Body of pancreas (tissue), 4 donors: Measurements from ENCODE around the gene REST. TPM values are rescaled to one million over a fixed set of nuclear protein-coding genes. Genes with fewer than 3 reads are reported as not detected.

Experiments
- ATAC-seq: fragments of 150-250 bp; one replicate; pipeline ENCODE4 v1.9.1; 2016
- DNase-seq, 4 donors: peaks; one replicate each; pipeline ENCODE4 v3.0.0-alpha.2; 2019
- H3K27ac ChIP-seq, 4 donors: fragments of 200-600 bp; sonication (generic); 1 replicate in 3 of 4; 2 replicates in 1 of 4; pipeline versions ENCODE4 v1.5.1 to v1.6.1; 2016 to 2019; ENCODE audit warnings: mild to moderate bottlenecking in 1 of 4, mixed read lengths in 1 of 4, moderate library complexity in 1 of 4
- H3K27me3 ChIP-seq, 2 donors: fragments of 200-600 bp; sonication (generic); one replicate each; pipeline ENCODE4 v1.6.0; 2016; ENCODE audit warnings: mild to moderate bottlenecking in 1 of 2
- H3K36me3 ChIP-seq, 2 donors: fragments of 200-600 bp; sonication (generic); replicated peaks in 1 of 2; 2 replicates each; pipeline ENCODE4 v1.5.1; 2016; ENCODE audit warnings: low read depth in 2 of 2; ENCODE audit not compliant: insufficient read depth in 1 of 2
- H3K4me1 ChIP-seq: fragments of 200-600 bp; sonication (generic); one replicate; pipeline ENCODE4 v1.6.0; 2016
- H3K4me3 ChIP-seq, 2 donors: fragments of 200-600 bp; sonication (generic); 1 replicate in 1 of 2; 2 replicates in 1 of 2; pipeline ENCODE4 v1.5.1; 2016 to 2019
- H3K9me3 ChIP-seq, 3 donors: fragments of 200-600 bp; sonication (generic); 1 replicate in 2 of 3; 2 replicates in 1 of 3; pipeline ENCODE4 v1.5.1; 2016
- CTCF ChIP-seq, 7 experiments: fragments of 450-650 bp in 4 of 7; fragments of 200-600 bp in 3 of 7; sonication (generic) in 3 of 7; IDR thresholded peaks; one replicate each; pipeline ENCODE4 v1.5.1; 2016 to 2019; ENCODE audit warnings: antibody characterized with exemption in 7 of 7
- POLR2A ChIP-seq, 3 donors: fragments of 450-650 bp; IDR thresholded peaks; one replicate each; pipeline ENCODE4 v1.6.1; 2016; ENCODE audit warnings: antibody characterized with exemption in 3 of 3, mild to moderate bottlenecking in 2 of 3
- WGBS, 2 donors: methylation state at CpG; one replicate each; pipeline ENCODE4 v1.1.5; 2017; 5-methylcytosine and 5-hydroxymethylcytosine counted together
- intact Hi-C: fragments of 100-400 bp; cut with DNase I; formaldehyde crosslinking; loops from one replicate; pipeline ENCODE4 v1.15.1; 2023
- total RNA-seq, 2 donors: library from RNA; depleted of rRNA; stranded (reverse); fragments of >200 nt; gene quantifications; one replicate each; pipeline ENCODE4 v1.1.0, GENCODE V29; 2016

Gene REST
- total RNA-seq, 2 donors from 2014 or later = 17.1 to 19.8 TPM

DNA sequence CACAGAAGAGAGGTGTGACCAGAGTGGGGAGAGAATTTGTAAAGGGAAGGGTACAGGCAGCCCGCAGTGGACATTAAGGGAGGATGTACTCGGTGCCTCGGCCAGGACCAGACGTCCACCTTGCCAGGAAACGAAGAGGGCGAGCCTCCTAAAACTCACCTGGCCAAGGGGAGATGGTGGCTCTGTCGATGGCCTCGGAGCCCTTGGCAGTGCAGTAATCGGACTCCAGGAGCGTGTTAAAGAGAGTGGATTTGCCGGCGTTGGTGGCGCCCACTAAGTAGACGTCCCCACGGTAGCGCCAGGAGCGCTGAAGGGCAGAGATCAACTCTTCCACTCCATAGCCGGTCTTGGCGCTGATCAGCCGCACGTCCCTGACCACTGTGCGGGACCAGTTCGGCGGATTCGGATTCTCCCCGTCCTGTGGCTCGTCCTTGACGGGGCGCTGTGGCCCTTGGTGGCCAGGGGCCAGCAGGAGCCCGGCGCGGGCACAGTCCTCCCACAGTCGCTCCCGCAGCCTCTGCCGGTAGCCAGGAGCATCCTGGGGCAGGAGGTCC is 68.7 kb downstream of the REST start:
- Histone ChIP-seq H3K4me3 (peak overlapping the region; percentile 89 to 95), H3K4me1 (peaks cover 45% of the 10 kb centered on the region), H3K27ac (peak overlapping the region; percentile 72 to 94 (median 86)), H3K9me3 (peaks cover 0 to 10% (median 0%) of the 10 kb centered on the region in 3 donors), H3K27me3 (no peaks in the 10 kb centered on the region), H3K36me3 (peaks cover 17 to 19% of the 10 kb centered on the region in 2 donors)
- 0 to 1% methylated on average over 16 to 35 of the region's 35 CpGs for WGBS, 2 donors
- peak; percentile 0 for ATAC-seq
- intact Hi-C loops = no loop called here
- no peak for DNase-seq
- TF ChIP-seq CTCF (IDR thresholded peaks at IDR 0.05) (no peak), POLR2A (IDR thresholded peaks at IDR 0.05) (no peak)

- DNase-seq (peak; percentile 78 to 83 (median 82)), ATAC-seq (peak; percentile 74)
- WGBS, 2 donors = 0 to 1% methylated on average over 15 to 40 of the region's 46 CpGs
- H3K4me3 ChIP-seq = peak overlapping the region; percentile 89 to 95
- H3K27ac ChIP-seq = peak overlapping the region; percentile 72 to 94 (median 86)
- H3K36me3 ChIP-seq = peaks cover 17 to 19% of the 10 kb centered on the region in 2 donors
- intact Hi-C loops = no loop called here
- TF ChIP-seq CTCF (IDR thresholded peaks at IDR 0.05) = peak in 4 of 7 experiments; percentile 28 to 44 (median 41)
- peak in 1 of 3 donors; percentile 25 for TF ChIP-seq POLR2A (IDR thresholded peaks at IDR 0.05)
- H3K27me3 ChIP-seq = no peaks in the 10 kb centered on the region
- H3K9me3 ChIP-seq = peaks cover 0 to 10% (median 0%) of the 10 kb centered on the region in 3 donors
- peaks cover 50% of the 10 kb centered on the region for H3K4me1 ChIP-seq
Measured at GRCh38 chr4:56976837-56977320, 69.2 kb downstream of the REST start.

DNA sequence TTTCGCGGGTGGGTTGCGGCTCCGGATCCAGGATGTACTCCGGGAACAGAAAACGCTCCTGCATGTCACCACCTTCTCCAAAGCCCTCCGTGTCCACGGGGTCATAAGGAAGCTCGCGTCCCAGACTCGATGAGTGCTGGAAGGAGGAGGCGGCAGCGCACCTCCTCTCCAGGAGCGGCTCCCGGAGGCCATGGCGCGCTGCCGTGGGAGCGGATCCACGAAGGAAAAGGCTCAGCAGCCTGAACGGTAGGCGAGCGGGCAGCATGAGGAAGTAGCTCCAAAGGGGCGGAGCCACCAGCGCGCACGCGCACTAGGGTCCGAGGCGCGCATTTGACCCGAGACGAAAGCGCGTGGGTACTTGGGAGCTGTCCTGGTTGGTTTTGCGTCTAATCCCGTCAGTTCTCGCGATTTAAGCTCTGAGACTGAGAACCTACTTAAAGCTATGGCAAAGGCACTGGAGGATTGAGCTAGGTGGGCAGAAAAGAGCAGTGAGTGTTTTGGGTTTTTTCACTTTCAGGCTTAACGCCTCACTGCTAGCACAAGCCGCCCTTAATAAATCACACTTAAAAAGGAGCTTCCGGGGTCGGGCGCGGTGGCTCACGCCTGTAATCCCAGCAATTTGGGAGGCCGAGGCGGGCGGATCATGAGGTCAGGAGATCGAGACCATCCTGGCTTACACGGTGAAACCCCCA is 69.8 kb downstream of the REST start, which contains the start of gene NOA1:
Gene NOA1, minus strand, starts transcription at position 286 of the 692 bp plus-strand sequence. Its CDS starts 21 bp downstream, at position 265.
- H3K4me3 ChIP-seq = peak within 1 kb of the TSS; percentile 89 to 95
- H3K4me1 ChIP-seq = peaks cover 55% of the 10 kb centered on the region
- DNase-seq = peak; percentile 98 to 99 (median 99)
- H3K9me3 ChIP-seq = peaks cover 0 to 10% (median 0%) of the 10 kb centered on the region in 3 donors
- peaks cover 11 to 13% of the 10 kb centered on the region in 2 donors for H3K36me3 ChIP-seq
- intact Hi-C loops = no loop called here
- H3K27ac ChIP-seq = peak within 1 kb of the TSS; percentile 72 to 94 (median 86)
- peak; percentile 87 for ATAC-seq
- 1 to 2% methylated on average over 12 to 51 of the region's 51 CpGs for WGBS, 2 donors
- H3K27me3 ChIP-seq = no peaks in the 10 kb centered on the region
- TF ChIP-seq CTCF (IDR thresholded peaks at IDR 0.05) (no peak), POLR2A (IDR thresholded peaks at IDR 0.05) (peak; percentile 54 to 89 (median 88))

DNA sequence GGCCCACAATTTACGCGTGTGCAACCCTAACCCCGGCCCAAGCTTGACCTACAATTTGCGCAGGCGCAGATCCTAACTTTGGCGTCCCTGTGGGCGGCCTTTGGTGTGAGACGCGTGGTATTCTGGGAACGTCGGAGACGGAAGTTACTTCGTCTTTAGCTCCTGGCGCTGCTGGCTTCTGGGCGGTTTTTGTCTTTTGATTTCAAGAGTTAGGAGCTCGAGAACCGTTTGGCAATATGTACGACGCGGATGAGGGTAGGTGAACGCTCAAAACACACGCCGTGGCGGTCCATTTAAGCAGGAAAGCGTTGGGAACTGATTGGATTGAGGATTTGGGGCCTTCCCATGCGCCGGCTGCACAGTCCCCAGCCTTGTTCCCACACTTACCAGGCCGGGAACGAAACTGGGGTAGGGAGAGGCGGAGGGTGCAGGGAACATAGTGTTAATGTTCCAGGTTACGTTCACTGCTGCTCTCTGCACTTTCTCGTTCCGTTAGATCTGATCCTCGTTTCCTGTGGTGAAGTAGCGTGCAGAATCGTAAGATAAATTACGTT is 71.1 kb downstream of the REST start, which contains the start of gene POLR2B:
Gene POLR2B, plus strand, starts transcription at position 147 of the 554 bp plus-strand sequence. Its CDS starts 90 bp downstream, at position 237.
- no peak for TF ChIP-seq CTCF (IDR thresholded peaks at IDR 0.05)
- peak; percentile 67 to 95 (median 93) for TF ChIP-seq POLR2A (IDR thresholded peaks at IDR 0.05)
- peak within 1 kb of the TSS; percentile 89 to 95 for H3K4me3 ChIP-seq
- WGBS, 2 donors = 0 to 1% methylated on average over 34 to 37 of the region's 37 CpGs
- no peaks in the 10 kb centered on the region for H3K36me3 ChIP-seq
- intact Hi-C loops = no loop called here
- H3K27me3 ChIP-seq = no peaks in the 10 kb centered on the region
- no peaks in the 10 kb centered on the region for H3K9me3 ChIP-seq
- peaks cover 65% of the 10 kb centered on the region for H3K4me1 ChIP-seq
- DNase-seq = peak; percentile 94 to 97 (median 96)
- peak within 1 kb of the TSS; percentile 65 to 94 (median 86) for H3K27ac ChIP-seq
- peak; percentile 76 for ATAC-seq
